HG03469 (cell line): ENCODE data around the gene ANAPC16.
"Not testable (repeated sequence)": the region's sequence is repeated elsewhere in the genome, so short reads cannot be mapped to it uniquely, and the experiment has no call there.

Experiments used
- ATAC-seq: cut with Tn5 transposase; IDR thresholded peaks from one replicate; pipeline ENCODE4 v1.9.1; 2021; ENCODE audit warnings: mild to moderate bottlenecking, moderate library complexity, moderate number of reproducible peaks; ENCODE audit not compliant: unreplicated experiment

ANAPC16 gene

GRCh38 chr10:72242675-72243074, 26.9 kb downstream of the ANAPC16 start:
- ATAC-seq: no peak

- ATAC-seq: no peak
These were observed 28.1 kb downstream of the ANAPC16 start for GRCh38 chr10:72243822-72244437.

- no peak for ATAC-seq
These were observed 28.8 kb downstream of the ANAPC16 start for GRCh38 chr10:72244573-72245038.

- ATAC-seq: no peak
These were observed 30.2 kb downstream of the ANAPC16 start for GRCh38 chr10:72245949-72246525.

- ATAC-seq: peak; percentile 46
These were observed 32.8 kb downstream of the ANAPC16 start for GRCh38 chr10:72248468-72249151.

- not testable (repeated sequence) for ATAC-seq
These were observed 33.5 kb downstream of the ANAPC16 start for GRCh38 chr10:72249176-72249862.

- ATAC-seq: no peak
These were observed 34.9 kb downstream of the ANAPC16 start for GRCh38 chr10:72250666-72251065.

GRCh38 chr10:72251635-72252034, 35.8 kb downstream of the ANAPC16 start:
- ATAC-seq: no peak

- no peak for ATAC-seq
These were observed 37.2 kb downstream of the ANAPC16 start for GRCh38 chr10:72252972-72253371.

GRCh38 chr10:72253578-72253977, 37.8 kb downstream of the ANAPC16 start:
- no peak for ATAC-seq

GRCh38 chr10:72254813-72255568, 39.2 kb downstream of the ANAPC16 start:
- ATAC-seq: no peak

- ATAC-seq: no peak
These were observed 40.3 kb downstream of the ANAPC16 start for GRCh38 chr10:72255977-72256729.

- no peak for ATAC-seq
These were observed 41.5 kb downstream of the ANAPC16 start for GRCh38 chr10:72257051-72257892.

- ATAC-seq: no peak
These were observed 42.8 kb downstream of the ANAPC16 start for GRCh38 chr10:72258617-72259016.

- no peak for ATAC-seq
These were observed 43.9 kb downstream of the ANAPC16 start for GRCh38 chr10:72259491-72260238.

- ATAC-seq: peak; percentile 31
These were observed 44.6 kb downstream of the ANAPC16 start for GRCh38 chr10:72260239-72260975.

GRCh38 chr10:72260976-72261783, 45.4 kb downstream of the ANAPC16 start:
- ATAC-seq: peak; percentile 33
